GM10847 (cell line): Measurements from ENCODE around the gene GRIA4.

Experiments used
- POLR2A ChIP-seq: IDR thresholded peaks from 2 replicates; pipeline ENCODE4 v1.6.1; 2011; ENCODE audit not compliant: insufficient read length; ENCODE audit errors: extremely low read depth

The GRIA4 gene

GRCh38 chr11:105618343-105618955 lies 8.6 kb downstream of the GRIA4 start:
- TF ChIP-seq POLR2A = no peak

GRCh38 chr11:105619556-105619955 lies 9.7 kb downstream of the GRIA4 start:
- no peak for TF ChIP-seq POLR2A

- TF ChIP-seq POLR2A = no peak
Observed at GRCh38 chr11:105622016-105622415, 12.1 kb downstream of the GRIA4 start.

GRCh38 chr11:105632316-105632715 lies 22.4 kb downstream of the GRIA4 start:
- TF ChIP-seq POLR2A = no peak

GRCh38 chr11:105635466-105635865 lies 25.6 kb downstream of the GRIA4 start:
- no peak for TF ChIP-seq POLR2A

- TF ChIP-seq POLR2A = no peak
Observed at GRCh38 chr11:105636496-105636895, 26.6 kb downstream of the GRIA4 start.

- no peak for TF ChIP-seq POLR2A
Observed at GRCh38 chr11:105639527-105639926, 29.7 kb downstream of the GRIA4 start.

- TF ChIP-seq POLR2A = no peak
Observed at GRCh38 chr11:105641433-105641832, 31.6 kb downstream of the GRIA4 start.

GRCh38 chr11:105642870-105643269 lies 33.0 kb downstream of the GRIA4 start:
- TF ChIP-seq POLR2A = no peak

GRCh38 chr11:105644839-105645573 lies 35.1 kb downstream of the GRIA4 start:
- no peak for TF ChIP-seq POLR2A

- no peak for TF ChIP-seq POLR2A
Observed at GRCh38 chr11:105647780-105648179, 37.9 kb downstream of the GRIA4 start.

GRCh38 chr11:105648762-105649161 lies 38.9 kb downstream of the GRIA4 start:
- no peak for TF ChIP-seq POLR2A

- no peak for TF ChIP-seq POLR2A
Observed at GRCh38 chr11:105665281-105665680, 55.4 kb downstream of the GRIA4 start.

- no peak for TF ChIP-seq POLR2A
Observed at GRCh38 chr11:105667441-105667840, 57.6 kb downstream of the GRIA4 start.

GRCh38 chr11:105670811-105671210 lies 60.9 kb downstream of the GRIA4 start:
- TF ChIP-seq POLR2A = no peak

GRCh38 chr11:105673089-105673488 lies 63.2 kb downstream of the GRIA4 start:
- TF ChIP-seq POLR2A = no peak

- TF ChIP-seq POLR2A = no peak
Observed at GRCh38 chr11:105689631-105690030, 79.8 kb downstream of the GRIA4 start.
